Activated B cell treated with CpG ODN at 0.5 μM for 24 hours (primary cell): ENCODE data around the gene PLIN1. TPM values are rescaled to one million over a fixed set of nuclear protein-coding genes. Genes with fewer than 3 reads are reported as not detected.

Experiments used
- ATAC-seq: fragments of 200-7000 bp; cut with Tn5 transposase; one replicate; pipeline ENCODE4 v1.10.0; 2021; ENCODE audit warnings: low read depth, mild to moderate bottlenecking, moderate library complexity
- CTCF ChIA-PET: fragments of 350-600 bp; sonication (Branson Sonifier 250); formaldehyde crosslinking; loops from one replicate; lab custom pipeline; 2021; ENCODE audit warnings: antibody characterized with exemption; lab: Charles Lee
- POLR2A ChIA-PET: fragments of 350-600 bp; sonication (Branson Sonifier 250); formaldehyde crosslinking; loops from one replicate; lab custom pipeline; 2021; ENCODE audit warnings: antibody characterized with exemption; lab: Charles Lee
- DNase-seq: peaks from one replicate; pipeline ENCODE4 v3.0.0; 2022
- H3K27ac Mint-ChIP-seq: one replicate; pipeline ENCODE4 v1.8.0; 2020; ENCODE audit warnings: mixed read lengths
- H3K27me3 Mint-ChIP-seq: one replicate; pipeline ENCODE4 v1.8.0; 2021; ENCODE audit warnings: mixed read lengths
- H3K36me3 Mint-ChIP-seq: one replicate; pipeline ENCODE4 v1.8.0; 2021; ENCODE audit warnings: low read depth, mixed read lengths
- H3K4me1 Mint-ChIP-seq: one replicate; pipeline ENCODE4 v1.8.0; 2021; ENCODE audit warnings: mixed read lengths
- H3K4me3 Mint-ChIP-seq: one replicate; pipeline ENCODE4 v1.8.0; 2020; ENCODE audit warnings: mild to moderate bottlenecking, mixed read lengths
- H3K9me3 Mint-ChIP-seq: one replicate; pipeline ENCODE4 v1.8.0; 2020; ENCODE audit warnings: mixed read lengths
- CTCF ChIP-seq: fragments of 200-600 bp; IDR thresholded peaks from one replicate; pipeline ENCODE4 v1.8.0; 2022; ENCODE audit warnings: antibody characterized with exemption, mild to moderate bottlenecking
- intact Hi-C: fragments of 100-400 bp; cut with micrococcal nuclease; formaldehyde crosslinking; loops from one replicate; pipeline ENCODE4 v1.15.1; 2024
- total RNA-seq: library from RNA; stranded (reverse); gene quantifications from 2 replicates; pipeline ENCODE4 v1.2.3, GENCODE V29; 2022

Gene PLIN1
- total RNA-seq, 1 donor from 2014 or later: 0.27 TPM

- DNase-seq (no peak), ATAC-seq (no peak)
- H3K27me3 Mint-ChIP-seq: peaks cover 3% of the 10 kb centered on the region
- no peak for TF ChIP-seq CTCF
- no peaks in the 10 kb centered on the region for H3K9me3 Mint-ChIP-seq
- intact Hi-C loops: no loop called here
- no peak overlapping the region for H3K4me3 Mint-ChIP-seq
- no peak overlapping the region for H3K27ac Mint-ChIP-seq
- no peaks in the 10 kb centered on the region for H3K36me3 Mint-ChIP-seq
- H3K4me1 Mint-ChIP-seq: no peaks in the 10 kb centered on the region
- ChIA-PET CTCF (no interaction called here), POLR2A (no interaction called here)
Measured at GRCh38 chr15:89645680-89646079, 33.5 kb downstream of the PLIN1 start.

GRCh38 chr15:89642106-89642505, 37.1 kb downstream of the PLIN1 start:
- ATAC-seq (no peak), DNase-seq (no peak)
- Mint-ChIP-seq H3K27me3 (peaks cover 3% of the 10 kb centered on the region), H3K9me3 (no peaks in the 10 kb centered on the region), H3K4me1 (no peaks in the 10 kb centered on the region), H3K4me3 (no peak overlapping the region), H3K27ac (no peak overlapping the region), H3K36me3 (no peaks in the 10 kb centered on the region)
- POLR2A ChIA-PET: no interaction called here
- TF ChIP-seq CTCF: no peak
- intact Hi-C loops: no loop called here
- CTCF ChIA-PET: no interaction called here

DNA sequence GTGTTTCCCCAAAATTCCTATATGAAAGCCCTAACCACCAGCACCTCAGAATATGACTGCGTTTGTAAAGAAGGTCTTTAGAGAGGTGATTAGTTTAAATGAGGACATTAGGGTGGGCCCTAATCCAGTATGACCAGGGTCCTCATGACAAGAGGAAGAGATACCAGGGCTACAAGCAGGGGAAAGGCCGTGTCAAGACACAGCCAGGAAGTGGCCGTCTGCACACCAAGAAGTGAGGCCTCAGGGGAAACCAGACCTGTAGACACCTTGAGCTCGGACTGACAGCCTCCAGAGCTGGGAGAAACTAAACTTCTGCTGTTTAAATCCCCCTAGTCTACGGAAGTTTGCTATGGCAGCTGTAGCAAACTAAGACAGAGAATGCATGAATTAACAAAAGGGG, 38.1 kb downstream of the PLIN1 start:
- TF ChIP-seq CTCF: no peak
- intact Hi-C loops: no loop called here
- ChIA-PET CTCF (no interaction called here), POLR2A (no interaction called here)
- no peak for ATAC-seq
- H3K9me3 Mint-ChIP-seq: no peaks in the 10 kb centered on the region
- no peak overlapping the region for H3K27ac Mint-ChIP-seq
- H3K4me3 Mint-ChIP-seq: no peak overlapping the region
- no peaks in the 10 kb centered on the region for H3K4me1 Mint-ChIP-seq
- no peak for DNase-seq
- H3K36me3 Mint-ChIP-seq: no peaks in the 10 kb centered on the region
- no peaks in the 10 kb centered on the region for H3K27me3 Mint-ChIP-seq

- intact Hi-C loops: no loop called here
Measured at GRCh38 chr15:89640245-89640644, 38.9 kb downstream of the PLIN1 start.

GRCh38 chr15:89633585-89633984, 45.6 kb downstream of the PLIN1 start:
- Mint-ChIP-seq H3K4me3 (no peak overlapping the region), H3K36me3 (no peaks in the 10 kb centered on the region), H3K9me3 (no peaks in the 10 kb centered on the region), H3K27ac (no peak overlapping the region), H3K4me1 (no peaks in the 10 kb centered on the region), H3K27me3 (no peaks in the 10 kb centered on the region)
- no peak for ATAC-seq
- no peak for DNase-seq
- intact Hi-C loops: no loop called here
- POLR2A ChIA-PET: no interaction called here
- CTCF ChIA-PET: no interaction called here
- no peak for TF ChIP-seq CTCF

More at GRCh38 chr15:89640245-89640644, 38.9 kb downstream of the PLIN1 start:
- TF ChIP-seq CTCF: no peak
- H3K9me3 Mint-ChIP-seq: no peaks in the 10 kb centered on the region
- H3K36me3 Mint-ChIP-seq: no peaks in the 10 kb centered on the region
- no peak for DNase-seq
- no peaks in the 10 kb centered on the region for H3K4me1 Mint-ChIP-seq
- H3K27ac Mint-ChIP-seq: no peak overlapping the region
- POLR2A ChIA-PET: no interaction called here
- no peak for ATAC-seq
- H3K27me3 Mint-ChIP-seq: no peaks in the 10 kb centered on the region
- CTCF ChIA-PET: no interaction called here
- no peak overlapping the region for H3K4me3 Mint-ChIP-seq
